Heart left ventricle (tissue), 16 donors: ENCODE results near the gene HIP1. TPM values are rescaled to one million over a fixed set of nuclear protein-coding genes. Genes with fewer than 3 reads are reported as not detected.

ENCODE experiments used
- ATAC-seq, 4 donors: fragments of 200-7000 bp; cut with Tn5 transposase; one replicate each; pipeline ENCODE4 v1.9.1; 2020 to 2022; ENCODE audit warnings: moderate library complexity in 4 of 4, mild to moderate bottlenecking in 3 of 4, moderate number of reproducible peaks in 1 of 4
- DNase-seq, 5 donors: peaks; one replicate each; pipeline ENCODE4 v3.0.0-alpha.2; 2020
- H3K27ac ChIP-seq, 12 donors: fragments of 200-600 bp; sonication (generic) in 4 of 12; one replicate each; pipeline versions ENCODE4 v1.5.0 to v1.8.0; 2016 to 2022; ENCODE audit warnings: mild to moderate bottlenecking in 2 of 12
- H3K27me3 ChIP-seq, 9 donors: fragments of 200-600 bp; sonication (generic) in 2 of 9; one replicate each; pipeline versions ENCODE4 v1.5.1 to v1.8.0; 2016 to 2022; ENCODE audit warnings: mild to moderate bottlenecking in 3 of 9
- H3K36me3 ChIP-seq, 9 donors: fragments of 200-600 bp; sonication (generic) in 2 of 9; one replicate each; pipeline versions ENCODE4 v1.5.0 to v1.8.0; 2018 to 2022; ENCODE audit warnings: mild to moderate bottlenecking in 2 of 9
- H3K4me1 ChIP-seq, 12 donors: fragments of 200-600 bp; sonication (generic) in 4 of 12; one replicate each; pipeline versions ENCODE4 v1.5.0 to v1.8.0; 2016 to 2022; ENCODE audit warnings: mild to moderate bottlenecking in 3 of 12
- H3K4me3 ChIP-seq, 12 donors: fragments of 200-600 bp; sonication (generic) in 4 of 12; one replicate each; pipeline versions ENCODE4 v1.5.0 to v1.8.0; 2017 to 2022; ENCODE audit warnings: mild to moderate bottlenecking in 9 of 12, moderate library complexity in 4 of 12
- H3K9me3 ChIP-seq, 12 donors: fragments of 200-600 bp; sonication (generic) in 4 of 12; one replicate each; pipeline versions ENCODE4 v1.5.0 to v1.8.0; 2016 to 2022; ENCODE audit warnings: mild to moderate bottlenecking in 1 of 12
- CTCF ChIP-seq, 12 donors: fragments of 200-600 bp; sonication (generic) in 4 of 12; IDR thresholded peaks; one replicate each; pipeline versions ENCODE4 v1.5.0 to v1.8.0; 2018 to 2022; ENCODE audit warnings: antibody characterized with exemption in 12 of 12, mild to moderate bottlenecking in 5 of 12
- POLR2A ChIP-seq, 2 donors: fragments of 450-650 bp; IDR thresholded peaks; one replicate each; pipeline ENCODE4 v1.6.1; 2017; ENCODE audit warnings: antibody characterized with exemption in 2 of 2, mild to moderate bottlenecking in 2 of 2, moderate library complexity in 2 of 2
- WGBS, 4 donors: extraction: QIAGEN DNeasy Blood & Tissue Kit in 2 of 4; methylation state at CpG; one replicate each; pipeline versions ENCODE4 v1.1.5 to v1.1.7; 2013 to 2018; 5-methylcytosine and 5-hydroxymethylcytosine counted together
- intact Hi-C, 10 donors: fragments of 100-400 bp; cut with DNase I; formaldehyde crosslinking; loops; one replicate each; pipeline versions ENCODE4 v1.11.1 to v1.14.2; 2022
- polyA plus RNA-seq, 2 donors: library from polyadenylated mRNA; stranded (reverse); fragments of 200-250 nt; gene quantifications; one replicate each; pipeline ENCODE4 v1.2.3, GENCODE V29; 2013
- total RNA-seq, 9 donors: library from RNA; depleted of rRNA in 2 of 9; stranded (reverse); fragments of >200 nt in 2 of 9; fragmentation: NEBNext Ultra II Directional in 3 of 9; extraction: Animal tissue kit (Norgen Biotek cat#: 25700) in 3 of 9; gene quantifications; one replicate each; pipeline versions ENCODE4 v1.1.0 to v1.2.4, GENCODE V29; 2016 to 2023
- donor health status: ischemic (EF 13 %, LVEDD 7.1; RV severe dilation, severe dysfunction).
- donor health status: healthy with polysubstance abuse.
- donor health status: DM: no; HTN: yes; CAD: no.
- donor health status: DM: no; HTN: no; CAD: no.
- donor health status: ischemic (EF 25% LVEDD 6.9; RV normal size, moderate dysfunction).
- donor health status: ischemic (EF 25% LVEDD 5.7; RV mildly dilated, moderate dysfunction).
- donor health status: healthy.
- donor health status: DM: yes; HTN: yes; CAD: no.
- donor health status: ischemic (EF 35%, LVEDD 5.7; RV mildly dilated, moderate dysfunction).
- donor health status: nonischemic (EF 11% LVEDD 7.7; RV severe dilation, severe dysfunction).
- donor health status: DM: yes; HTN: yes; CAD: no.
- donor health status: PGD.
- donor health status: ischemic (EF 29% LVEDD 5.4; RV normal size, mild dysfunction).
- donor health status: nonischemic (EF 23%, LVEDD 6.1; RV moderate dilation, normal function).

The HIP1 gene
- total and polyA plus RNA-seq, 11 donors: 5.9 to 36.4 (median 21.8) TPM

- 4 to 5% (median 5%) methylated on average over 18 of the region's 18 CpGs for WGBS, 4 donors
- peak overlapping the region; percentile 62 to 100 (median 98) for H3K4me3 ChIP-seq
- H3K4me1 ChIP-seq: peaks cover 0 to 47% (median 16%) of the 10 kb centered on the region in 12 donors
- peaks cover 0 to 8% (median 0%) of the 10 kb centered on the region in 9 donors for H3K36me3 ChIP-seq
- TF ChIP-seq POLR2A (IDR thresholded peaks at IDR 0.05) (no peak), CTCF (IDR thresholded peaks at IDR 0.05) (no peak)
- intact Hi-C loops: loop anchor here in 6 of 10 donors (2.0 to 10.0 kb wide), 6 partner anchors 73 to 127 kb away; no protein-coding TSS in a partner anchor
- H3K27ac ChIP-seq: peak overlapping the region in 11 of 12 donors; percentile 62 to 94 (median 89)
- ATAC-seq: no peak
- H3K9me3 ChIP-seq: no peaks in the 10 kb centered on the region
- H3K27me3 ChIP-seq: no peaks in the 10 kb centered on the region
- peak in 4 of 5 donors; percentile 22 to 64 (median 33) for DNase-seq
Observed at GRCh38 chr7:75737856-75738603, 711 bp downstream of the HIP1 start.

DNA sequence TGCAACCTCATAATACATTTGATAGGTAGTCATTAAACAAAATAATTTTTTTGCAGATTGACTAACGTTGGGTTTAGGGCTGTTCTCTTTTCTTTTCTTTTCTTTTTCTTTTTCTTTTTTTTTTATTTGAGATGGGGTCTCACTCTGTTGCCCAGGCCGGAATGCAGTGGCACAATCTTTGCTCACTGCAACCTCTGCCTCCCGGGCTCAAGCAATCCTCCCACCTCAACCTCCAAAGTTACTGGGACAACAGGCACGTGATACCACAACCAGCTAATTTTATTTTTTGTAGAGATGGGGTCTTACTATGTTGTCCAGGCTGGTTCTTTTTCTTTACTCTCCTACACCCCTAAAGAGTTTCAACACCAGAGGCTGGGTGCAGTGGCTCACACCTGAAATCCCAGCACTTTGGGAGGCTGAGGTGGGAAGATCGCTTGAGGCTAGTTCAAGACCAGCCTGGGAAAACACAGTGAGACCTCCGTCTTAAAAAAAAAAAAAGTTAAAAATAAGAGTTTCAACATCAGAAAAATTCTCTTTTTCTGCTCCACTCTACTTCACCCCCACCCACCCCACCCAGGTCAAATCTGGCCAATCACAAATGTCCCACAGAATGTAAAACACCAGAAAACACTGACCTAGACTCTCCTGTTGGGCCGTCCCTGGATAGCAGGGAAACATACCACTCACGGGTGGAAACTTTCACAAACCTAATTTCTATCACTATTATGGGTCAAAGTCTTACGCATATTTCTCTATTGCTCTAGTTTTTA lies 3.0 kb downstream of the HIP1 start:
- 93 to 97% (median 95%) methylated on average over 9 of the region's 9 CpGs for WGBS, 4 donors
- no peak for ATAC-seq

DNA sequence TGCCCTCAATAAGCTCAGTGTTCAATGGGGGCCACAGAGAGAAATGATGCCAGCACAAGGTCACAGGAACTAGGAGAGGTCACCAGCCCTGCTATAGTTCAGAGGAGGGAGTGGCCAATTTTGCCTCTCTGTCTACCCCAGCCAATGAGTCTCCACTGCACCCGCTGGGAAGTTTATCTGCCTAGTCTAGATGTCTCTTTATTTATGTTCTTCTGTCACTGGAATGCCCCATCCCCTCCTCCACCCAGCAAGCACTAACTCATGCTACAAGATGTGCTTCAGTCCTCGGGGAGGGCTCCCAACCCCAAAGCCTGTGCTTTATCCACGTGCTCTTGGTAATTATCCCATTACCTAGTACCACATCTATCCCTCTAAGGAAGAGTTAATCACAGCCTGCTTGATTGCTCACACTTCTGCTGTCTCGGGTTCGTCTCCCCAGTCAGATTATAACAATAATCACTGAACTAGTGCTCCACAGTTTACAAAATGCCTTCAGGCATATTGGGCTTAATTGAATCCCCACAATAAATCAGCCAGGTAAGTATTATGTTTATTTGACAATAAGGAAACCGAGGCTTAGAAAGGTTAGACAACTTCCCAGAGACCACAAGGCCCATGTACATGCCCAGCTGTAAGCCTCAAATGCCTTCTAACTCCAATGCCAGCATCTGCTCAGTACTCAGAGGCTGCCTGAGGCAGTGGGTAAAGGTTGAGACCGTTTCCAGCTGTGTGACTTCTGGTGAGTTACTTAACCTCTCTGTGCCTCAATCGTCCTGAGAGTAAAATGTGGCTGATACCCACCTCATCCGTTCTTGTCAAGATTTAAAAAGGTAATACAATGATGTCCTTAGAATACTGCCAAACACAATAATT lies 3.9 kb downstream of the HIP1 start:
- no peak overlapping the region for H3K4me3 ChIP-seq
- peaks cover 0 to 34% (median 10%) of the 10 kb centered on the region in 12 donors for H3K4me1 ChIP-seq
- H3K27me3 ChIP-seq: no peaks in the 10 kb centered on the region
- H3K27ac ChIP-seq: peak overlapping the region in 1 of 12 donors; percentile 12
- ATAC-seq (no peak), DNase-seq (peak in 2 of 5 donors; percentile 10 to 27)
- H3K36me3 ChIP-seq: peaks cover 0 to 16% (median 0%) of the 10 kb centered on the region in 9 donors
- 61 to 74% (median 67%) methylated on average over 9 of the region's 9 CpGs for WGBS, 4 donors
- intact Hi-C loops: loop anchor here in 6 of 10 donors (5.0 to 10.0 kb wide), 5 partner anchors 70 to 123 kb away; no protein-coding TSS in a partner anchor
- H3K9me3 ChIP-seq: no peaks in the 10 kb centered on the region
- TF ChIP-seq POLR2A (IDR thresholded peaks at IDR 0.05): no peak
- no peak for TF ChIP-seq CTCF (IDR thresholded peaks at IDR 0.05)

More for the DNA sequence above, 3.0 kb downstream of the HIP1 start:
- no peak for DNase-seq
- no peaks in the 10 kb centered on the region for H3K9me3 ChIP-seq
- no peak overlapping the region for H3K4me3 ChIP-seq
- H3K36me3 ChIP-seq: peaks cover 0 to 16% (median 0%) of the 10 kb centered on the region in 9 donors
- no peaks in the 10 kb centered on the region for H3K27me3 ChIP-seq
- intact Hi-C loops: loop anchor here in 6 of 10 donors (5.0 to 10.0 kb wide), 5 partner anchors 71 to 123 kb away; no protein-coding TSS in a partner anchor
- no peak overlapping the region for H3K27ac ChIP-seq
- no peak for TF ChIP-seq POLR2A (IDR thresholded peaks at IDR 0.05)
- no peak for TF ChIP-seq CTCF (IDR thresholded peaks at IDR 0.05)
- peaks cover 0 to 41% (median 13%) of the 10 kb centered on the region in 12 donors for H3K4me1 ChIP-seq
